IMR-90 (cell line): Measurements from ENCODE around the gene PRXL2C. TPM values are rescaled to one million over a fixed set of nuclear protein-coding genes. Genes with fewer than 3 reads are reported as not detected.

Experiments
- ATAC-seq: fragments of 200-7000 bp; cut with Tn5 transposase; 2 replicates; pipeline ENCODE4 v1.9.1; 2020; ENCODE audit warnings: low read depth, mild to moderate bottlenecking, moderate library complexity
- BruUV-seq: library from RNA; stranded (reverse); fragments of 400-500 nt; replicated peaks from 2 replicates; lab custom pipeline; 2021; lab: Mats Ljungman, UMichigan
- CTCF ChIA-PET: fragments of 300-600 bp; formaldehyde crosslinking; extraction: SDS; loops from one replicate; lab custom pipeline; 2021; ENCODE audit warnings: antibody characterized with exemption; lab: Yijun Ruan, JAX
- POLR2A ChIA-PET: fragments of 300-600 bp; sonication (Branson Sonifier 250); formaldehyde crosslinking; loops from one replicate; lab custom pipeline; 2022; ENCODE audit warnings: antibody characterized with exemption; ENCODE audit not compliant: unreplicated experiment; lab: Charles Lee
- DNase-seq: peaks from one replicate; pipeline ENCODE4 v3.0.0; 2013
- H2AFZ ChIP-seq: replicated peaks from 2 replicates; pipeline ENCODE3; 2013; ENCODE audit warnings: low read length, mild to moderate bottlenecking; ENCODE audit not compliant: poor library complexity
- H2AK5ac ChIP-seq: 2 replicates; pipeline ENCODE4 v1.6.1; 2013; ENCODE audit warnings: low read depth, low read length, inconsistent platforms
- H2AK9ac ChIP-seq: replicated peaks from 2 replicates; pipeline ENCODE3; 2013; ENCODE audit warnings: mild to moderate bottlenecking, low read depth, low read length, moderate library complexity; ENCODE audit not compliant: poor library complexity
- H2BK120ac ChIP-seq: 2 replicates; pipeline ENCODE4 v1.6.1; 2013; ENCODE audit warnings: low read depth, low read length, inconsistent platforms
- H2BK15ac ChIP-seq: 3 replicates; pipeline ENCODE4 v1.6.1; 2013; ENCODE audit warnings: low read depth, low read length, inconsistent platforms
- H2BK20ac ChIP-seq: 2 replicates; pipeline ENCODE4 v1.6.1; 2013; ENCODE audit warnings: low read depth, mild to moderate bottlenecking, inconsistent platforms, low read length, moderate library complexity
- H2BK5ac ChIP-seq: 2 replicates; pipeline ENCODE4 v1.6.1; 2013; ENCODE audit warnings: mild to moderate bottlenecking, low read depth, low read length, inconsistent platforms; ENCODE audit not compliant: poor library complexity, severe bottlenecking
- H3K14ac ChIP-seq: replicated peaks from 2 replicates; pipeline ENCODE4 v1.6.1; 2013; ENCODE audit warnings: low read depth, low read length, inconsistent platforms
- H3K18ac ChIP-seq: 2 replicates; pipeline ENCODE4 v1.6.1; 2013; ENCODE audit warnings: low read depth, low read length, control low read depth
- H3K23ac ChIP-seq: 2 replicates; pipeline ENCODE4 v1.6.1; 2013; ENCODE audit warnings: low read depth, low read length, inconsistent platforms
- H3K27ac ChIP-seq: 2 replicates; pipeline ENCODE4 v1.5.1; 2013; ENCODE audit warnings: mild to moderate bottlenecking, control low read depth, low read length; ENCODE audit not compliant: insufficient read depth
- H3K27me3 ChIP-seq: 2 replicates; pipeline ENCODE4 v1.6.1; 2013; ENCODE audit warnings: low read length; ENCODE audit not compliant: control insufficient read depth, insufficient read depth
- H3K36me3 ChIP-seq: 2 replicates; pipeline ENCODE4 v1.6.1; 2013; ENCODE audit warnings: low read length, mixed read lengths; ENCODE audit not compliant: control insufficient read depth, insufficient read depth
- H3K4ac ChIP-seq: 2 replicates; pipeline ENCODE4 v1.6.1; 2013; ENCODE audit warnings: low read depth, low read length, inconsistent platforms
- H3K4me1 ChIP-seq: 2 replicates; pipeline ENCODE4 v1.6.1; 2013; ENCODE audit warnings: low read length, mixed read lengths; ENCODE audit not compliant: control insufficient read depth, insufficient read depth
- H3K4me2 ChIP-seq: 2 replicates; pipeline ENCODE4 v1.6.1; 2013; ENCODE audit warnings: low read depth, mild to moderate bottlenecking, control low read depth, low read length, moderate library complexity
- H3K4me3 ChIP-seq: 2 replicates; pipeline ENCODE4 v1.5.1; 2013; ENCODE audit warnings: low read depth, mild to moderate bottlenecking, control low read depth, low read length, moderate library complexity; ENCODE audit not compliant: insufficient read depth
- H3K56ac ChIP-seq: 2 replicates; pipeline ENCODE4 v1.6.1; 2013; ENCODE audit warnings: low read length, inconsistent platforms; ENCODE audit not compliant: insufficient read depth; ENCODE audit errors: extremely low read depth
- H3K79me1 ChIP-seq, 2 experiments: 2 replicates each; pipeline ENCODE4 v1.6.1; 2013; ENCODE audit warnings: low read length in 2 of 2, inconsistent platforms in 1 of 2, low read depth in 1 of 2
- H3K9ac ChIP-seq: 2 replicates; pipeline ENCODE4 v1.6.1; 2013; ENCODE audit warnings: low read depth, low read length, control low read depth
- H3K9me1 ChIP-seq: 2 replicates; pipeline ENCODE4 v1.6.1; 2013; ENCODE audit warnings: low read length, inconsistent platforms; ENCODE audit not compliant: insufficient read depth
- H3K9me3 ChIP-seq: 2 replicates; pipeline ENCODE4 v1.6.1; 2013; ENCODE audit warnings: low read length; ENCODE audit not compliant: control insufficient read depth, insufficient read depth
- H4K20me1 ChIP-seq: 2 replicates; pipeline ENCODE4 v1.6.1; 2013; ENCODE audit warnings: low read length, inconsistent platforms; ENCODE audit not compliant: insufficient read depth
- H4K5ac ChIP-seq: 2 replicates; pipeline ENCODE4 v1.6.1; 2013; ENCODE audit warnings: mild to moderate bottlenecking, low read depth, low read length, control low read depth
- H4K8ac ChIP-seq, 2 experiments: 2 replicates each; pipeline ENCODE4 v1.6.1; 2013; ENCODE audit warnings: low read depth in 2 of 2, low read length in 2 of 2, control low read depth in 1 of 2, inconsistent platforms in 1 of 2
- H4K91ac ChIP-seq: 2 replicates; pipeline ENCODE4 v1.6.1; 2013; ENCODE audit warnings: low read depth, low read length, inconsistent platforms; ENCODE audit not compliant: insufficient read depth
- BHLHE40 ChIP-seq: fragments of 150-350 bp; IDR thresholded peaks from 2 replicates; pipeline ENCODE4 v1.6.1; 2016; ENCODE audit warnings: mild to moderate bottlenecking, low read depth, low read length
- CEBPB ChIP-seq: IDR thresholded peaks from 2 replicates; pipeline ENCODE4 v1.6.1; 2012; ENCODE audit warnings: low read depth, low read length, improper control_type of control experiment
- MAFK ChIP-seq: IDR thresholded peaks from 2 replicates; pipeline ENCODE4 v1.6.1; 2012; ENCODE audit warnings: low read depth, low read length, improper control_type of control experiment
- POLR2A ChIP-seq: IDR thresholded peaks from 2 replicates; pipeline ENCODE4 v1.6.1; 2012; ENCODE audit warnings: mild to moderate bottlenecking, low read depth, low read length
- RCOR1 ChIP-seq: IDR thresholded peaks from 2 replicates; pipeline ENCODE4 v1.6.1; 2012; ENCODE audit warnings: mild to moderate bottlenecking, low read length, improper control_type of control experiment; ENCODE audit not compliant: insufficient replicate concordance
- WGBS, 2 experiments: methylation state at CpG; one replicate each; pipeline versions ENCODE4 v1.1.5 to v1.1.7; 2013; ENCODE audit warnings: missing lambda C conversion rate in 2 of 2; ENCODE audit not compliant: insufficient read length in 1 of 2; ENCODE audit errors: extremely low coverage in 2 of 2; 5-methylcytosine and 5-hydroxymethylcytosine counted together
- dilution Hi-C: fragments of 300-500 bp; cut with HindIII; formaldehyde crosslinking; loops from one replicate; pipeline ENCODE4 v1.14.3; 2018; ENCODE audit warnings: low sequenced_read_pairs; ENCODE audit not compliant: unreplicated experiment
- in situ Hi-C: fragments of 300-500 bp; cut with MboI; formaldehyde crosslinking; loops from 3 replicates; pipeline ENCODE4 v1.14.3; 2019; ENCODE audit warnings: low sequenced_read_pairs, inconsistent platforms, mixed read lengths
- intact Hi-C: fragments of 100-400 bp; cut with micrococcal nuclease; formaldehyde crosslinking; loops from 2 replicates; pipeline ENCODE4 v1.10.0; 2022
- polyA plus RNA-seq, 3 experiments: library from polyadenylated mRNA; depleted of rRNA; stranded (reverse); fragments of >200 nt; gene quantifications; 2 replicates each; pipeline ENCODE4 v1.2.3, GENCODE V29; 2012; ENCODE audit warnings: low replicate concordance in 1 of 3
- total RNA-seq: library from RNA; depleted of rRNA; stranded (reverse); fragments of >200 nt; gene quantifications from 2 replicates; pipeline ENCODE4 v1.2.3, GENCODE V29; 2012

The PRXL2C gene
- total and polyA plus RNA-seq, 2 of the 4 experiments (the other 2 are of a cell fraction) = 2.7 to 9.0 TPM

- Histone ChIP-seq H3K9me3 (no peaks in the 10 kb centered on the region), H3K79me1 (peaks cover 10 to 49% of the 10 kb centered on the region in 2 experiments), H3K4me1 (peaks cover 8% of the 10 kb centered on the region), H3K9me1 (peaks cover 8% of the 10 kb centered on the region), H2BK5ac (no peak overlapping the region), H4K20me1 (peaks cover 8% of the 10 kb centered on the region; the same call in 1 of the 2 replicates), H3K4me2 (no peak overlapping the region), H2AK5ac (no peak overlapping the region), H2AK9ac (no peak overlapping the region), H2BK120ac (no peak overlapping the region), H4K91ac (no peak overlapping the region), H3K27me3 (no peaks in the 10 kb centered on the region), H4K5ac (no peak overlapping the region), H3K27ac (no peak overlapping the region), H3K14ac (no peak overlapping the region), H3K4me3 (no peak overlapping the region), H3K23ac (no peak overlapping the region), H3K4ac (no peak overlapping the region), H2BK15ac (no peak overlapping the region), H4K8ac (no peak overlapping the region), H2AFZ (no peak overlapping the region), H3K56ac (no peak overlapping the region), H2BK20ac (no peak overlapping the region), H3K9ac (no peak overlapping the region), H3K36me3 (no peaks in the 10 kb centered on the region), H3K18ac (no peak overlapping the region)
- intact Hi-C loops (no loop called here), dilution Hi-C loops (no loop called here), in situ Hi-C loops (no loop called here)
- no peak for DNase-seq
- TF ChIP-seq RCOR1 = no peak
- TF ChIP-seq POLR2A = no peak
- TF ChIP-seq MAFK = no peak
- no peak for TF ChIP-seq CEBPB
- no peak for TF ChIP-seq BHLHE40
- POLR2A ChIA-PET = no interaction called here
- no TSS peak for BruUV-seq
- CTCF ChIA-PET = interaction anchor here (0.6 kb wide), 1 partner anchor 175 kb away, joined by 3 read pairs; no protein-coding TSS in a partner anchor
- ATAC-seq = no peak
- WGBS, 2 experiments = no CpG with 5 or more reads among the region's 7 CpGs
These were observed 38.2 kb downstream of the PRXL2C start for GRCh38 chr9:96616817-96617438.
